HCT116 (cell line): ENCODE results near the gene CLEC18A. TPM values are rescaled to one million over a fixed set of nuclear protein-coding genes. Genes with fewer than 3 reads are reported as not detected.

ENCODE experiments used
- ATAC-seq: fragments of 200-7000 bp; cut with Tn5 transposase; 2 replicates; pipeline ENCODE4 v1.9.1; 2020; ENCODE audit warnings: mild to moderate bottlenecking, moderate library complexity
- BruUV-seq: library from RNA; stranded (reverse); fragments of 400-500 nt; replicated peaks from 2 replicates; lab custom pipeline; 2021; lab: Mats Ljungman, UMichigan
- CTCF ChIA-PET: fragments of 300-600 bp; sonication (Branson Sonifier 250); formaldehyde crosslinking; loops from one replicate; lab custom pipeline; 2021; ENCODE audit warnings: antibody characterized with exemption; lab: Charles Lee
- POLR2A ChIA-PET: fragments of 300-600, 350-600 bp; sonication (Branson Sonifier 250); formaldehyde crosslinking; loops from one replicate; lab custom pipeline; 2021; ENCODE audit warnings: antibody characterized with exemption; lab: Charles Lee
- RAD21 ChIA-PET, 2 experiments: fragments of 300-600 bp; sonication (Branson Sonifier 250); formaldehyde crosslinking; loops; one replicate each; lab custom pipeline; 2023; ENCODE audit warnings: low total read pairs in 2 of 2; ENCODE audit not compliant: uncharacterized antibody in 2 of 2, unreplicated experiment in 2 of 2, low non-redundant PET in 1 of 2; lab: Charles Lee
- DNase-seq: peaks from one replicate; pipeline ENCODE4 v3.0.0-alpha.2; 2010; ENCODE audit warnings: low read depth, low spot score
- H2AFZ ChIP-seq: fragments of 200-600 bp; shearing (Covaris generic), sonication (generic); 2 replicates; pipeline ENCODE4 v1.6.1; 2017; ENCODE audit warnings: low read depth, mixed run types, mixed read lengths, antibody characterized with exemption, low read length; ENCODE audit not compliant: poor library complexity, severe bottlenecking
- H3K27ac ChIP-seq: 2 replicates; pipeline ENCODE4 v1.5.1; 2012; ENCODE audit warnings: low read depth, low read length
- H3K27me3 ChIP-seq: fragments of 200-600 bp; sonication (generic); 2 replicates; pipeline ENCODE4 v1.6.1; 2016; ENCODE audit warnings: mixed run types, low read length, mixed read lengths; ENCODE audit not compliant: insufficient read depth
- H3K36me3 ChIP-seq, 2 experiments: fragments of 200-500 bp in 1 of 2; fragments of 200-600 bp in 1 of 2; sonication (Bioruptor generic) in 1 of 2; sonication (generic) in 1 of 2; 2 replicates each; pipeline versions ENCODE4 v1.5.1 to v1.6.1; 2014 to 2016; ENCODE audit warnings: low read length in 2 of 2, inconsistent platforms in 1 of 2, mixed read lengths in 1 of 2, mixed run types in 1 of 2; ENCODE audit not compliant: insufficient read depth in 2 of 2, control insufficient read depth in 1 of 2
- H3K4me1 ChIP-seq, 2 experiments: fragments of 200-600 bp in 1 of 2; sonication (generic) in 1 of 2; 2 replicates each; pipeline versions ENCODE4 v1.5.1 to v1.6.1; 2012 to 2017; ENCODE audit warnings: low read length in 2 of 2, inconsistent platforms in 1 of 2, mild to moderate bottlenecking in 1 of 2, mixed read lengths in 1 of 2, mixed run types in 1 of 2, moderate library complexity in 1 of 2; ENCODE audit not compliant: insufficient read depth in 2 of 2, control insufficient read depth in 1 of 2
- H3K4me2 ChIP-seq: fragments of 200-600 bp; sonication (generic); 2 replicates; pipeline ENCODE4 v1.6.1; 2017; ENCODE audit warnings: mixed run types, low read length, mixed read lengths
- H3K4me3 ChIP-seq, 2 experiments: fragments of 200-600 bp in 1 of 2; sonication (generic) in 1 of 2; replicated peaks in 1 of 2; 2 replicates each; pipeline ENCODE4 v1.5.1; 2011 to 2016; ENCODE audit warnings: low read length in 2 of 2, control low read depth in 1 of 2, low read depth in 1 of 2, mild to moderate bottlenecking in 1 of 2, mixed read lengths in 1 of 2, mixed run types in 1 of 2
- H3K79me2 ChIP-seq: fragments of 200-600 bp; sonication (generic); 2 replicates; pipeline ENCODE4 v1.6.1; 2017; ENCODE audit warnings: mild to moderate bottlenecking, mixed run types, low read length, moderate library complexity, mixed read lengths; ENCODE audit not compliant: insufficient read depth
- H3K9ac ChIP-seq: fragments of 200-600 bp; sonication (generic); 2 replicates; pipeline ENCODE4 v1.6.1; 2016; ENCODE audit warnings: low read length, mixed read lengths
- H3K9me2 ChIP-seq: fragments of 200-600 bp; sonication (generic), shearing (Covaris generic); 2 replicates; pipeline ENCODE4 v1.6.1; 2017; ENCODE audit warnings: mixed run types, mild to moderate bottlenecking, moderate library complexity; ENCODE audit not compliant: insufficient read depth
- H3K9me3 ChIP-seq, 2 experiments: fragments of 200-500 bp in 1 of 2; fragments of 200-600 bp in 1 of 2; sonication (Bioruptor generic) in 1 of 2; sonication (generic) in 1 of 2; 2 replicates each; pipeline ENCODE4 v1.6.1; 2014 to 2017; ENCODE audit warnings: low read length in 2 of 2, mixed read lengths in 2 of 2, inconsistent platforms in 1 of 2, low read depth in 1 of 2, mild to moderate bottlenecking in 1 of 2, mixed run types in 1 of 2, moderate library complexity in 1 of 2; ENCODE audit not compliant: control insufficient read depth in 1 of 2, insufficient read depth in 1 of 2
- H4K20me1 ChIP-seq: fragments of 200-600 bp; sonication (generic), shearing (Covaris generic); 2 replicates; pipeline ENCODE4 v1.6.1; 2017; ENCODE audit warnings: mixed run types, mild to moderate bottlenecking, moderate library complexity; ENCODE audit not compliant: insufficient read depth
- ATF3 ChIP-seq: IDR thresholded peaks from 2 replicates; pipeline ENCODE4 v1.6.1; 2012
- CEBPB ChIP-seq: IDR thresholded peaks from 2 replicates; pipeline ENCODE4 v1.6.1; 2012; ENCODE audit warnings: low read depth
- EZH2 ChIP-seq: fragments of 200-600 bp; sonication (generic); IDR thresholded peaks from 2 replicates; pipeline ENCODE4 v1.6.1; 2017; ENCODE audit warnings: antibody characterized with exemption, mixed run types
- EZH2phosphoT487 ChIP-seq: fragments of 200-600 bp; IDR thresholded peaks from 2 replicates; pipeline ENCODE4 v1.6.1; 2018; ENCODE audit warnings: antibody characterized with exemption, borderline replicate concordance
- FOSL1 ChIP-seq: IDR thresholded peaks from 2 replicates; pipeline ENCODE4 v1.6.1; 2012; ENCODE audit warnings: low read depth
- JUND ChIP-seq: IDR thresholded peaks from 2 replicates; pipeline ENCODE4 v1.6.1; 2012
- POLR2AphosphoS5 ChIP-seq: IDR thresholded peaks from 2 replicates; pipeline ENCODE4 v1.6.1; 2011; ENCODE audit warnings: mild to moderate bottlenecking, low read depth, low read length, moderate library complexity
- RAD21 ChIP-seq: IDR thresholded peaks from 2 replicates; pipeline ENCODE4 v1.6.1; 2012; ENCODE audit warnings: low read depth, mild to moderate bottlenecking
- REST ChIP-seq: IDR thresholded peaks from 2 replicates; pipeline ENCODE4 v1.6.1; 2012; ENCODE audit warnings: low read depth
- SIN3A ChIP-seq: IDR thresholded peaks from 2 replicates; pipeline ENCODE4 v1.6.1; 2012; ENCODE audit warnings: low read depth
- SP1 ChIP-seq: IDR thresholded peaks from 2 replicates; pipeline ENCODE4 v1.6.1; 2012; ENCODE audit warnings: low read depth
- SRF ChIP-seq: IDR thresholded peaks from 2 replicates; pipeline ENCODE4 v1.6.1; 2012; ENCODE audit warnings: low read depth
- TCF7L2 ChIP-seq: IDR thresholded peaks from 2 replicates; pipeline ENCODE4 v1.7.0; 2011; ENCODE audit warnings: borderline replicate concordance, inconsistent platforms; ENCODE audit not compliant: insufficient read depth, insufficient read length; ENCODE audit errors: extremely low read depth
- ZFX ChIP-seq: fragments of 450-650 bp; IDR thresholded peaks from 2 replicates; pipeline ENCODE4 v1.6.1; 2017
- intact Hi-C: fragments of 100-400 bp; cut with micrococcal nuclease; formaldehyde crosslinking; loops from 2 replicates; pipeline ENCODE4 v1.10.0; 2022
- total RNA-seq: library from RNA; stranded (reverse); gene quantifications from one replicate; pipeline ENCODE4 v1.2.1, GENCODE V29; 2021; ENCODE audit not compliant: unreplicated experiment
- TF ChIP-seq, protein P1 (sequence below), 3 experiments: fragments of 200-600 bp in 1 of 3; sonication (generic) in 1 of 3; IDR thresholded peaks in 2 of 3; conservative IDR thresholded peaks in 1 of 3; 2 replicates each; pipeline ENCODE4 v1.5.1; 2012 to 2017; ENCODE audit warnings: low read depth in 2 of 3, low read length in 2 of 3, antibody characterized with exemption in 1 of 3, borderline replicate concordance in 1 of 3, control low read depth in 1 of 3, mild to moderate bottlenecking in 1 of 3, mixed read lengths in 1 of 3, mixed run types in 1 of 3, moderate library complexity in 1 of 3; ENCODE audit not compliant: insufficient read depth in 1 of 3
- TF ChIP-seq, protein P2 (sequence below): IDR thresholded peaks from 2 replicates; pipeline ENCODE4 v1.6.1; 2012

Gene CLEC18A
- total RNA-seq, 1 experiment from 2014 or later = 1.0 TPM

GRCh38 chr16:69941251-69942098 lies 9.7 kb upstream of the CLEC18A start:
- intact Hi-C loops = no loop called here
- H4K20me1 ChIP-seq = no peaks in the 10 kb centered on the region
- ChIA-PET CTCF (interaction anchor here (1.9 kb wide), 1 partner anchor 11 kb away, joined by 7 read pairs; no protein-coding TSS in a partner anchor), POLR2A (no interaction called here), RAD21 (no interaction called here)
- no peaks in the 10 kb centered on the region; a peak in 2 of 4 replicates for H3K36me3 ChIP-seq
- H2AFZ ChIP-seq = no peak overlapping the region
- H3K9ac ChIP-seq = no peak overlapping the region
- no peak overlapping the region for H3K4me3 ChIP-seq
- ATAC-seq (no peak), DNase-seq (no peak)
- H3K9me2 ChIP-seq = no peaks in the 10 kb centered on the region
- TF ChIP-seq FOSL1 (no peak), SP1 (no peak), ZFX (no peak), EZH2 (no peak), JUND (no peak), REST (no peak), EZH2phosphoT487 (no peak), SIN3A (no peak), CEBPB (no peak), POLR2AphosphoS5 (no peak), RAD21 (no peak), ATF3 (no peak), TCF7L2 (no peak), SRF (no peak)
- TF ChIP-seq, protein P1, sequence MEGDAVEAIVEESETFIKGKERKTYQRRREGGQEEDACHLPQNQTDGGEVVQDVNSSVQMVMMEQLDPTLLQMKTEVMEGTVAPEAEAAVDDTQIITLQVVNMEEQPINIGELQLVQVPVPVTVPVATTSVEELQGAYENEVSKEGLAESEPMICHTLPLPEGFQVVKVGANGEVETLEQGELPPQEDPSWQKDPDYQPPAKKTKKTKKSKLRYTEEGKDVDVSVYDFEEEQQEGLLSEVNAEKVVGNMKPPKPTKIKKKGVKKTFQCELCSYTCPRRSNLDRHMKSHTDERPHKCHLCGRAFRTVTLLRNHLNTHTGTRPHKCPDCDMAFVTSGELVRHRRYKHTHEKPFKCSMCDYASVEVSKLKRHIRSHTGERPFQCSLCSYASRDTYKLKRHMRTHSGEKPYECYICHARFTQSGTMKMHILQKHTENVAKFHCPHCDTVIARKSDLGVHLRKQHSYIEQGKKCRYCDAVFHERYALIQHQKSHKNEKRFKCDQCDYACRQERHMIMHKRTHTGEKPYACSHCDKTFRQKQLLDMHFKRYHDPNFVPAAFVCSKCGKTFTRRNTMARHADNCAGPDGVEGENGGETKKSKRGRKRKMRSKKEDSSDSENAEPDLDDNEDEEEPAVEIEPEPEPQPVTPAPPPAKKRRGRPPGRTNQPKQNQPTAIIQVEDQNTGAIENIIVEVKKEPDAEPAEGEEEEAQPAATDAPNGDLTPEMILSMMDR (IDR thresholded peaks at IDR 0.05 in 2 of 3, conservative IDR thresholded peaks at IDR 0.05 in 1 of 3; ENCODE audit: borderline replicate concordance in 1 of 3, insufficient read depth in 1 of 3, low read depth in 2 of 3, low read length in 2 of 3) = no peak
- TF ChIP-seq, protein P2, sequence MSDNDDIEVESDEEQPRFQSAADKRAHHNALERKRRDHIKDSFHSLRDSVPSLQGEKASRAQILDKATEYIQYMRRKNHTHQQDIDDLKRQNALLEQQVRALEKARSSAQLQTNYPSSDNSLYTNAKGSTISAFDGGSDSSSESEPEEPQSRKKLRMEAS = no peak
- H3K27ac ChIP-seq = no peak overlapping the region
- BruUV-seq = no TSS peak
- H3K4me2 ChIP-seq = no peak overlapping the region
- no peaks in the 10 kb centered on the region for H3K9me3 ChIP-seq
- no peaks in the 10 kb centered on the region for H3K27me3 ChIP-seq
- H3K79me2 ChIP-seq = no peaks in the 10 kb centered on the region
- H3K4me1 ChIP-seq = no peaks in the 10 kb centered on the region
